ENCODE data around the gene PRKAB2. TPM values are rescaled to one million over a fixed set of nuclear protein-coding genes. Genes with fewer than 3 reads are reported as not detected.

Gene PRKAB2
- total RNA-seq, 2 donors from 2014 or later, result 13.4 to 22.6 TPM

- Histone ChIP-seq H3K27me3 (no peaks in the 10 kb centered on the region), H3K9me3 (no peaks in the 10 kb centered on the region), H3K4me3 (no peak overlapping the region), H3K4me1 (no peaks in the 10 kb centered on the region), H3K27ac (no peak overlapping the region), H3K36me3 (no peaks in the 10 kb centered on the region)
- no peak for TF ChIP-seq CTCF (IDR thresholded peaks at IDR 0.05)
- DNase-seq (ENCODE audit: low spot score), result no peak
Observed at GRCh38 chr1:147105909-147106308, 66.4 kb downstream of the PRKAB2 start.

Other genes starting within 250 kb of the PRKAB2 start
- gene NBPF12, start 234.1 kb downstream of the PRKAB2 start, total RNA-seq, result 1 to 10 TPM; 3.1 to 6.5 TPM
- 1 to 10 TPM in 1 of 2 donors, under 1 TPM in 1; 0.86 to 1.1 TPM for gene FMO5, start 52.9 kb upstream of the PRKAB2 start, total RNA-seq
- gene CHD1L, start 70.2 kb upstream of the PRKAB2 start, total RNA-seq, result 1 to 10 TPM; 5.5 to 7.1 TPM

Measured in right atrium auricular region (tissue), 2 donors.